Measurements from ENCODE around the gene HBB.
"Not testable (repeated sequence)": the region's sequence is repeated elsewhere in the genome, so short reads cannot be mapped to it uniquely, and the experiment has no call there.

The HBB gene

GRCh38 chr11:5226732-5227310 is at the start of gene HBB:
HBB (minus strand) TSS chr11:5227071; CDS start chr11:5227021, 50 bp downstream.
- DNase-seq (ENCODE audit: low spot score), result no peak

DNA sequence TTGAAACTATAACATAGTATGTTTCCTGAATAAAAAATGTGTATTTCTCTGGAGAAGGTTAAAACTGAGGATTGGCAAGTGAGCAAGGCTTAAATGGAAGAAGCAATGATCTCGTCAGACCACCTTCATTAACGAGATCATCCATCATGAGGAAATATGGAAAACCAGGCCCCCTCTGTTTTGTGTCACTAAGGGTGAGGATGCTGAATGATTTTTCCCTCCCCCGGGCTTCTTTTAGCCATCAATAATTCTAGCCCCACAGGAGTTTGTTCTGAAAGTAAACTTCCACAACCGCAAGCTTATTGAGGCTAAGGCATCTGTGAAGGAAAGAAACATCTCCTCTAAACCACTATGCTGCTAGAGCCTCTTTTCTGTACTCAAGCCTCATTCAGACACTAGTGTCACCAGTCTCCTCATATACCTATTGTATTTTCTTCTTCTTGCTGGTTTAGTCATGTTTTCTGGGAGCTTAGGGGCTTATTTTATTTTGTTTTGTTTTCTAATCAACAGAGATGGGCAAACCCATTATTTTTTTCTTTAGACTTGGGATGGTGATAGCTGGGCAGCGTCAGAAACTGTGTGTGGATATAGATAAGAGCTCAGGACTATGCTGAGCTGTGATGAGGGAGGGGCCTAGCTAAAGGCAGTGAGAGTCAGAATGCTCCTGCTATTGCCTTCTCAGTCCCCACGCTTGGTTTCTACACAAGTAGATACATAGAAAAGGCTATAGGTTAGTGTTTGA is 48.7 kb upstream of the HBB start:
- no peak for DNase-seq (ENCODE audit: low spot score)

- no peak for DNase-seq (ENCODE audit: low spot score)
Measured at GRCh38 chr11:5274395-5274794, 47.5 kb upstream of the HBB start.

DNA sequence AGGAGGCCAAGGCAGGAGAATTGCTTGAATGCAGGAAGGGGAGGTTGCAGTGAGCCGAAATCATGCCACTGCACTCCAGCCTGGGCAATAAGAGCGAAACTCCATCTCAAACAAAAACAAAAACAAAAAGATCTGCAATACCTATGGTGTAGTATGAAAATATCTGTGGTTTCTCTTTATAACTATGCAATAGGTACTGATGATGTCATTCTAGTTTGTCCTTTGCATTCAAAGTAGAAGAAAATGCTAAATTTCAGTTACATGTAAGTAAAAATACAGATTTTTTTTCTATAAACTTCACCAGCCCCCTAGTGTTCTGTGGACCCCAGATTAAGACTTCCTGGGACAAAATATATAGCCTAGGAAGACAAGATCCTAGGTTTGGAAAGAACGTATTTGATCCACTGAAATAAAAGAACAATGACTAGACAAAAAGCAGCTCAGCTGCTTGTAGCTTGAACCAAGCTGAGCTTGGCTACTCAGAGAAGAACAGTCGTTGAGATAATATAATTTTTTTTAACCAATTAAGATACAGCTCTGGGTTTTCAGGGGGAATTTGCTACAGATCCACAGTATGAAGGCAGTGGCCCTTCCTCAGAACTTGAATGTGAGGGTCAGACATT is 45.6 kb upstream of the HBB start:
- no peak for DNase-seq (ENCODE audit: low spot score)

- DNase-seq (ENCODE audit: low spot score), result no peak
Measured at GRCh38 chr11:5269715-5270147, 42.9 kb upstream of the HBB start, which contains the start of gene HBE1. HBE1 (minus strand) TSS chr11:5269945; CDS start chr11:5269890, 55 bp downstream.

- DNase-seq (ENCODE audit: low spot score), result no peak
Measured at GRCh38 chr11:5267033-5267563, 40.2 kb upstream of the HBB start.

DNA sequence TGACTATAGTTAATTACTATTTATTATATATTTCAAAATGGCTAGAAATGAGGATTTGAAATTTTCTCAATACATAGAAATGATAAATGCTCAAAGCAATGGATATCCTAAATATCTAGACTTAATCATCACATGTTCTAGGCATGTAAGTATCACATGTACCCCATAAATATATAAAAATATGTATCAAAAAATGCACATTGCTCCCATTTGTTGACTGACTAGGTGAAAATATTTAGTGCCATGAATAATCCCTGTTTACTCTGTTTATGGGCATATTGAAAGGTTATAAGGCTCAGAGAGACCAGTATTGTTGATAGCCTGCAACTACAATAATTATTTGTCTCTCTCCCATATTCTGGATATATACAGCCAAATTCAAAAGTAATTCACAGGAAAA is 39.7 kb upstream of the HBB start:
- DNase-seq (ENCODE audit: low spot score), result no peak

DNA sequence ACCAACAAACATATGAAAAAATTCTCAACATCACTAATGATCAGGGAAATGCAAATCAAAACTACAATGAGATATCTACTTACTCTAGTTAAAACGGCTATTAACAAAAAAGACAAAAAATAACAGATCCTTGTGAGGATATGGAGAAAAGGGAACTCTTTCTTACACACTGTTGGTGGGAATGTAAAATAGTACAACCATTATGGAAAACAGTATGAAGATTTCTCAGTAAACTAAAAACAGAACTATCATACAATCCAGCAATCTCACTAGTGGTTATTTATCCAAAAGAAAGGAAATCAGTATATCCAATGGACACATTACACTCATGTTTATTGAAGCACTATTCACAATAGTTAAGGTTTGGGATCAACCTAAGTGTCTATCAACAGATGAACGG is 39.0 kb upstream of the HBB start:
- DNase-seq (ENCODE audit: low spot score), result no peak

DNA sequence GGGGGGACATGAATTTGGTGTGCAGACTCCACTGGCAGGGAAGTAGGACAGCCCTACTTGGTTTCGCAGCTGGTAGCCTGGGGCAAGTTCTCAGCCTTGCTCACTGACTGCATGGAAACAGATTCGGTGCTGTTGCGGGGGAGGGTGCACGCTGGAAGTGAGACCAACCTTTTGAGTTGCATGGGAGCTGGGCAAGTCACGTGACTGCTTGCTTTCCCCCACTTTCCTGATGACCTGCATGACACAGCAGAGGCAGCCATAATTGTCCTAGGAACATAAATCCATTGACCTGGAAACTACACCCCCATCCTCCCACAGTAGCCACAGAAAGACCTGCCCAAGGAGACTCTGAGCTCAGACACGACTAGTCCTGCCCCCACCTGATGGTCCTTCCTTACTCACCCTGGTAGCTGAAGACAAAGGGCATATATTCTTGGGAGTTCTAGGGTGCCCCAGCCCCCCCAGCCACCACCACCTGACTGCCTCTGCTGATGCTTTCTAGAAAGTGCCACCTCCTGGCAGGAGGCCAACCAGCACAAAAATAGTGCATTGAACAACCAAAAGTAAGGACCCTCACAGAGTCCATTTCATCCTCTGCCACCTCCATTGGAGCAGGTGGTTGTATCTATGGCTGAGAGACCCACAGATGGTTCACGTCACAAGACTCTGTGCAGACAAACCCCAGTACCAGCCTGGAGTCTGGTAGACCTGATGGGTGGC is 31.8 kb upstream of the HBB start:
- no peak for DNase-seq (ENCODE audit: low spot score)

GRCh38 chr11:5257296-5257695 is 30.4 kb upstream of the HBB start:
- DNase-seq (ENCODE audit: low spot score), result no peak

DNA sequence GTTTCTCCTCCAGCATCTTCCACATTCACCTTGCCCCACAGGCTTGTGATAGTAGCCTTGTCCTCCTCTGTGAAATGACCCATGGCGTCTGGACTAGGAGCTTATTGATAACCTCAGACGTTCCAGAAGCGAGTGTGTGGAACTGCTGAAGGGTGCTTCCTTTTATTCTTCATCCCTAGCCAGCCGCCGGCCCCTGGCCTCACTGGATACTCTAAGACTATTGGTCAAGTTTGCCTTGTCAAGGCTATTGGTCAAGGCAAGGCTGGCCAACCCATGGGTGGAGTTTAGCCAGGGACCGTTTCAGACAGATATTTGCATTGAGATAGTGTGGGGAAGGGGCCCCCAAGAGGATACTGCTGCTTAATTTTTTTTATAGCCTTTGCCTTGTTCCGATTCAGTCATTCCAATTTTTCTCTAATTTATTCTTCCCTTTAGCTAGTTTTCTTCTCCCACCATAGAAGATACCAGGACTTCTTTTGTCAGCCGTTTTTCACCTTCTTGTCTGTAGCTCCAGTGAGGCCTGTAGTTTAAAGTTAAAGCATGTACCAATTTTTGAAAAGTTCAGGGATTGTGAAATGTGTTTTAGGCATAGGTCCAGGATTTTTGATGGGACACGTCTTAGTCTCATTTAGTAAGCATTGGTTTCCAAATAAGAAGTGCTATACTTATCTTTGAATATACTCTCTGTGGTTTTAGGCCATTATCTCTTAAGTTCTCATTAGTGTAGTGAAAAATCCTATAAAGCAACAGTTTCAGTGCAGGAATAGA is 28.0 kb upstream of the HBB start, which contains the start of gene HBG2:
Gene HBG2 (minus strand): TSS at position 136 of the 768 bp plus-strand sequence. CDS start 53 bp downstream, at position 83.
- not testable (repeated sequence) for DNase-seq (ENCODE audit: low spot score)

GRCh38 chr11:5254023-5254422 is 27.2 kb upstream of the HBB start:
- not testable (repeated sequence) for DNase-seq (ENCODE audit: low spot score)

DNA sequence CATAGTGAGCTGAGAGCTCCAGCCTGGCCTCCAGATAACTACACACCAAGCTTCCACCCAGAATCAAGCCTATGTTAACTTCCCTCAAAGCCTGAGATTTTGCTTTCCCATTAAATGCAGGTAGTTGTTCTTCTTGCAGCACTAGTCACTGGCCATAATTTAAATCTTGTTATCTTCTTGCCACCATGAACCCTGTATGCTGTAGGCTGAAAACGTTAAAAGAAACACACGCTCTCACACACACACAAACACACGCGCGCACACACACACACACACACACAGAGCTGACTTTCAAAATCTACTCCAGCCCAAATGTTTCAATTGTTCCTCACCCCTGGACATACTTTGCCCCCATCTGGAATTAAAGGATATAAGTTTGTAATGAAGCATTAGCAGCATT is 26.6 kb upstream of the HBB start:
- not testable (repeated sequence) for DNase-seq (ENCODE audit: low spot score)

DNA sequence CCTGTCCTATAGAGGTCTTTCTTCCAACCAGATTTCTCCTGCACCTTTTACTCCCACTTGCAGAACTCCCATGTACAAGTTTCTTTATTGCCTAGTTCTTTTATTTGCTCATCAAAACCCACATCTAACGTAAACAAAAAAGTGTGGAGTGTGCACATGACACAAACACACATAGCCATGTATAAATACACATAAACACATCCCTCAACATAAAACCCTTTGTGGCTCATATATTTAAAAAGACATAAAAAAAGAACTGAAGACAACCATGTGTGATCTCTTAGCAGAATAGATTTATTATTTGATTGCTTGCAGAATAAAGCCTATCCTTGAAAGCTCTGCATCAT is 26.0 kb upstream of the HBB start:
- DNase-seq (ENCODE audit: low spot score), result no peak

GRCh38 chr11:5252192-5252918 is 25.5 kb upstream of the HBB start:
- no peak for DNase-seq (ENCODE audit: low spot score)

- no peak for DNase-seq (ENCODE audit: low spot score)
Measured at GRCh38 chr11:5251746-5252145, 24.9 kb upstream of the HBB start.

DNA sequence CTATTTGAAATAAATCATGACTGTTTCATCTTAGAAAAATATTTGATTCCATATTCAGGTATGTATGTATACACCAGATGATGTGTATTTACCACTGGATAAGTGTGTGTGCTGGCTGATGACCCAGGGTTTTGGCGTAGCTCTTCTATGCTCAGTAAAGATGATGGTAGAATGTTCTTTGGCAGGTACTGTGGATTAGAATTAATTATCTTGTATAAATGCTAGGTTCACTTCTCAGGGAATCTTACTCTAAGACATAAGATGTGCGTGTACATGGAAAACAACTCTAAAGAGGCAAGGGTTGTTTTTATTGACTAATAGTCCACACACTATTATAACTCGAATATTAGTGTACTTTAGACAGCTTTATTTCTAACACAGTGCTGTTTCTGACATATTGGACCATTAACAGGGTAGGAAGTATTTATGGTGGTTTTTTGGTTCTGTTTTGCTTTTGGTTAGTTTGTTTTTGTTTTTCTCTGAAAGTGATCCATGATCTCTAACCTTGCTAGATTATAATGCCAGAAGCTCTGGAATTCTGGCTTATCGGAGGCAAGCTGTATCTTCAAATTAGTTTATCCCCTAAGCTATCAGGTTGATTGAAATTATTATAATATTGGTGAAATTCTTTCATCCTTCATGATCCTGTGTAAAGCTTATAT is 23.8 kb upstream of the HBB start:
- no peak for DNase-seq (ENCODE audit: low spot score)

GRCh38 chr11:5249807-5250396 is 23.0 kb upstream of the HBB start, which contains the start of gene HBG1:
HBG1 (minus strand) TSS chr11:5249857; CDS start chr11:5249804, 53 bp downstream.
- DNase-seq (ENCODE audit: low spot score), result not testable (repeated sequence)

- DNase-seq (ENCODE audit: low spot score), result not testable (repeated sequence)
Measured at GRCh38 chr11:5248498-5248897, 21.6 kb upstream of the HBB start.
